ENCODE measurements around the gene CAMSAP1.

CAMSAP1 gene

DNA sequence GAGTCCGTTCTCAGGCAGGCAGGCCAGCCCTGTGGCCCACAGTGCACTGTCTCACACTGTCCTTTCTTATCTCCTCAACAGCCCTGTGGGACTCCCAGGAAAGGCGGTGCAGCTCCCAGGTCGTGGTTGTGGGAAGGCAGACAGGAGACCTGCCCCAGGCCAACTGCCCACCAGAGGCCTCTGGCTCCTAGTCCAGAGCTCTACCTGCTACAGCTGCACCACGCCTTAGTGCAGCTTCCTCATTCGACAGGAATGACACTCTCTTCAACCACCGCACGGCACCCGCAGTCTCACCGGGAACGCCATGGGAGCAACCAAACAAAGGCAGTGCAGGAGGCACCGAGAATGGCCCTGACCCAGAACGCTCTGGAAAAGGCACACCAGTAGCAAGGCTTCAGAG lies 25.3 kb downstream of the CAMSAP1 start:
- DNase-seq: peak in 1 of 56 donors; percentile 14

DNA sequence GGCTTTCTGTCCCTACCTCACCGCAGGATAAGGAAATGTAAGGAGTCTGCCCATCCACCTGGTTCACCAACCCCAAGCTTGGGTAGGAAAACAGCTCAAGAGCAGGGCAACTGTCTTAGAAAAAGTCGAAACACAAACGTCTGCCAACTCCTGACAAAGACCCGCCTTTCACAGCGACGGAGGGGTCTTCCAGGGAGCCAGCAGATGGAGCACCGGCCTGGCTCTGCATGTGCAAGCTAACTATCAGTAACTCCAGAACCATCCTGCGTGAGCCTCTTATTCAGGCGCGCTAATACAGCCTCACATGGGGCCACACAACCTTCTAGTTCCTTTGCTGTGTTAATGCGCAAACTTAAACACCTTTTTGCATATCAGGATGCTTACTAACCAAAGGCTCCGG lies 26.9 kb downstream of the CAMSAP1 start:
- no peak for DNase-seq

GRCh38 chr9:135879619-135880018 lies 27.7 kb downstream of the CAMSAP1 start:
- DNase-seq: no peak

DNA sequence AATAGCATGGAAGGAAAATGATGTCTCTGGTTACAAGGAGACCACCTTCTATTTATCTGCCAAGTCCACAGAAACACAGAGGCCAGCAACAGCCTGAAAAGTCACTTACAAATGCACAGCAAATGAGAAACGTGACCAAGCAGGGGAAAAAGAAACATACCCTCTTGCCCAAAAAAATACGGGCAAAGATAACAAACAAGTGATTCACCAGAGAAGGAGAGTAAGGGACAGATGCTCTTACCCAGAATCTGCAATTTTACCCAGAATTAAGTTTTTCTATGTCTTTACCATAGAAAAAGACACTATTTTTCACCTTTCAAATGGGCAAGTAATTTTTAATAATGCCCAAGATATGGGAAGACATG lies 28.1 kb downstream of the CAMSAP1 start:
- no peak for DNase-seq

- DNase-seq: no peak
These were observed 28.7 kb downstream of the CAMSAP1 start for GRCh38 chr9:135878528-135879236.

- DNase-seq: no peak
These were observed 29.4 kb downstream of the CAMSAP1 start for GRCh38 chr9:135877791-135878527.

DNA sequence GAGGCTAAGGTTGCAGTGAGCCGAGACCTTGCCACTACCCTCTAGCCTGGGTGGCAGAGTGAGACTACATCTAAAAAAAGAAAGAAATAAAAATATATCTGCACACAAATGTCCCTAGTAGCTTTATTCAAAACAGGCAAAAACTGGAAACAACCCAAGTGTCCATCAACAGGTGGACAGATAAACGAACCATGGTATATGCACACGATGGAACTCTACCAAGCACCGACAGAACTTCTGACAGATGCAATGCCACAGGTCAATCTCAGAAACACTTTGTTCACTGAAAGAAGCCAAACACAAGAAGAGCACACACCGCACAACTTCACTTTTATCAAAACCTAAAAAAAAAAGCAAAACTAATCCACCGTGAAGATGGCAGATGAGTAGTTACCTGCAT lies 30.4 kb downstream of the CAMSAP1 start:
- DNase-seq: no peak

- no peak for DNase-seq
These were observed 32.5 kb downstream of the CAMSAP1 start for GRCh38 chr9:135874859-135875258.

DNA sequence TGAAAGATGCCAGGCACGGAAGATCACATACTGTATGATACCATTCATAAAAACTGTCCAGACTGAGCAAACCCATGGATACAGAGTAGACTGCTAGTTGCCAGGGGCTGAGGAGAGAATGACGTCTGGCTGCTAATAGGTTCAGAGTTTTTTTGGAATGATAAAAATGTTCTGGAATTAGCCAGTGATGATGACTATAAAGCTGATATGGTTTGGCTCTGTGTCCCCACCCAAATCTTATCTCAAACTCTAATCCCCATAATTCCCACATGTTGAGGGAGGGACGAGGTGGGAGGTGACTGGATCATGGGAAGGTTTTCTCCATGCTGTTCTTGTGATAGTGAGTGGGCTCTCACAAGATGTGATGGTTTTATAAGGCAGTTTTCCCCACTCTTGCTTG lies 37.4 kb downstream of the CAMSAP1 start:
- no peak for DNase-seq

GRCh38 chr9:135865531-135865930 lies 41.8 kb downstream of the CAMSAP1 start:
- DNase-seq: no peak

- DNase-seq: peak in 29 of 56 donors; percentile 10 to 80 (median 44)
These were observed 42.8 kb downstream of the CAMSAP1 start for GRCh38 chr9:135864447-135865049.

GRCh38 chr9:135862809-135863208 lies 44.5 kb downstream of the CAMSAP1 start:
- DNase-seq: no peak

- peak in 2 of 56 donors; percentile 16 to 33 for DNase-seq
These were observed 48.7 kb downstream of the CAMSAP1 start for GRCh38 chr9:135858491-135859185.

DNA sequence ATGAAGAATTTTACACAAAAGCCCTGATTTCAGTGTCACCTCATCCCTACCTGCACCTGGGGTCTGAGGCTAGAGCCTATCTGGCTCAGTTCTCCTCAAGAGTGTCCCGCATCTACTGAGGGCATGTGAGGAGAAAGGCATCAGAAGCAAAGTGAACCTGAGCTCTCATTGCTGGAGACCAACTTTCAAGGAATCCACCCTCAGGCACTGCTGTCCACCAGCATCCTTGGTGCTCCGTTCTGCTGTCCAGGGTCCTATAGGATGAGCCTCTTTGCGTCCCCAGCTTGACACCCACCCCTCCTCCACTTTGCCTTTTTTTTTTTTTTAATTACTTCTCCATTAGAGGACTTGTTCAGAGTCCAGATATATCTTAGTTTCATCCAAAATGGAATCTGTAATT lies 49.5 kb downstream of the CAMSAP1 start:
- DNase-seq: no peak

GRCh38 chr9:135857371-135857786 lies 50.0 kb downstream of the CAMSAP1 start:
- DNase-seq: no peak

DNA sequence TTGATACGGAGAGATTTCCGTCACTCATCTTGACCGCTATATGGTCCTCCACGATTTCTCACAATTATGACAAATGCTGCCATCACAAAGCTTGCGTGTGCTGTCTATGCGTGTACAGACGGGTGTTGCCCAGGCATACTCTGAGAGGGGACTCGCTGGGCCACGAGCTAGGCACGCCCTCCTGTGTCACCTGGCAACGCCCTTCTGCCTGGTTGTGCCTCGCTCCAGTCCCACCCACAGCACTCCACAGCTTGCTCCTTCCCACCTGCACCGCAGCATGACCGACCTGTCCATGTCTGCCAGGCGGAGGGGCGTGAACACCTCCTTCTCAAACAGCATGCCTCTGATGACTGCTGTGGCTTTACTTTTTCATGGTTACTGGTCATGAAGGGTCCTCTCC lies 55.6 kb downstream of the CAMSAP1 start:
- no peak for DNase-seq

DNA sequence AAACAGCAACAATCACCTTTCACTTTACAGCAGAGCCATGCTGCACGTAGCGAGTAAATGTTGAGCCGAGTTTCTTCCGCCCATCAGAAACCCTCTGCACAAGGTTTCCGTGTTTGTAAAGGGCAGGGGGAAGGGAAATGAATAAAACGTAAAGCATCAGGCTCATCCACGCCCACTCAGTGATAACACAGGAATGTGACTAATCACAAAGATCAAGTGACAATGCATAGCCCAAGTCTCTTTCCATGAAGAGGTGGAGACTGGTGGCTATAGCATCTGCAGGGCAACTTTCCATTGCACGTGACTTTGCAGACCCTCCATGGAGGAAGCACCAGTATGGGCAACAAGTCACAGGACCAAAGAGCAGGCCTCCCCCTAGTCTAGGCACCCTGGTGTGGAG lies 56.6 kb downstream of the CAMSAP1 start:
- DNase-seq: peak in 1 of 56 donors; percentile 19

- DNase-seq: no peak
These were observed 58.2 kb downstream of the CAMSAP1 start for GRCh38 chr9:135849181-135849580.

DNA sequence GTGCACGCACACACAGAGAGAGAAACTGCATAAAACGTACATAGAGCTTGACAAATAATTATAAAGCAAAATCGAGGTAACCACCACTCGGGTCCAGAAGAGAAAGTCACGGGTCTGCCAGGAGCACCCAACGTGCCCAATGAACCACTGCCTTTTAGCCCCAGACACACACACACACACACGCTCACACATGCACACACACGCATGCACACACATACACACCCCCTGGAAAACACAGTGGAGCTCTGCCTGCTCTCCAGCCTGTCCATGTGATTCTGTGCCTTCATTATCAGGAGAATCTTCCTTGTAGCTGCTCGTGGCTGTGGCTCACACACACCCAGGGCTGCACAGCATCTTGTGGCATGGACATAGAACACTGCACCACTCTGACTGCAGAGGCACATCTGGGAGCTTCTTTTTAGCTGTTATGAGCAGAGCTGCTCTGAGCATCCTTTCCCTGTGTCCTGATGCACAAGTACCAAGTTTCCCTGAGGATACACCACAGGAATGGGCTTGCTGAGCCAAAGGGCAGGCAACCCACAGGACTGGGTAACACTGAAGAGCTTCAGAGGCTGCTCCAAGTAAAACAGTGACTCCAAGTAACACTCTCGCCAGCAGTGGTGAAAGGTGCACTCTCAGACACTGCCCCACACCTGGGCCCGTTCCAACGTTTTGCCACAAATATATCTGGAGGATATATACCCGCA lies 58.9 kb downstream of the CAMSAP1 start:
- no peak for DNase-seq

GRCh38 chr9:135847833-135848232 lies 59.5 kb downstream of the CAMSAP1 start:
- DNase-seq: no peak

DNA sequence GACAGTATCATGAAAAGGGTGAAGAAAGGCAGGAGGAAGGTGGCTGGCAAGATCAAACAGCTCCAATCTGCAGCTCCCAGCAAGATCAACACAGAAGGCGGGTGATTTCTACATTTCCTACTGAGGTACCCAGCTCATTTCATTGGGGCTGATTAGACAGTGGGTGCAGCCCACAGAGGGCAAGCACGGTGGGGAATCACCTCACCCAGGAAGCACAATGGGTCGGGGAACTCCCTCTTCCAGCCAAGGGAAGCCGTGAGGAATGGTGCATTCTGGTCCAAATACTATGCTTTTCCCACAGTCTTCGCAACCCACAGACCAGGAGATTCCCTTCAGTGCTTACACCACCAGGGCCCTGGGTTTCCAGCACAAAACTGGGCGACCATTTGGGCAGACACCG lies 66.8 kb downstream of the CAMSAP1 start:
- no peak for DNase-seq
